LNCaP clone FGC (cell line): ENCODE results near the gene RNF5.

Experiments
- DNase-seq: peaks from one replicate; pipeline ENCODE4 v3.0.0-alpha.2; 2011; ENCODE audit warnings: low read depth
- H3K4me3 ChIP-seq: 2 replicates; pipeline ENCODE4 v1.5.1; 2011; ENCODE audit warnings: mild to moderate bottlenecking, low read depth, low read length, control low read depth
- TF ChIP-seq, protein P1 (sequence below): IDR thresholded peaks from 2 replicates; pipeline ENCODE4 v1.5.1; 2012; ENCODE audit warnings: mild to moderate bottlenecking; ENCODE audit not compliant: control insufficient read depth, insufficient read depth; ENCODE audit errors: extremely low read depth

Gene RNF5

DNA sequence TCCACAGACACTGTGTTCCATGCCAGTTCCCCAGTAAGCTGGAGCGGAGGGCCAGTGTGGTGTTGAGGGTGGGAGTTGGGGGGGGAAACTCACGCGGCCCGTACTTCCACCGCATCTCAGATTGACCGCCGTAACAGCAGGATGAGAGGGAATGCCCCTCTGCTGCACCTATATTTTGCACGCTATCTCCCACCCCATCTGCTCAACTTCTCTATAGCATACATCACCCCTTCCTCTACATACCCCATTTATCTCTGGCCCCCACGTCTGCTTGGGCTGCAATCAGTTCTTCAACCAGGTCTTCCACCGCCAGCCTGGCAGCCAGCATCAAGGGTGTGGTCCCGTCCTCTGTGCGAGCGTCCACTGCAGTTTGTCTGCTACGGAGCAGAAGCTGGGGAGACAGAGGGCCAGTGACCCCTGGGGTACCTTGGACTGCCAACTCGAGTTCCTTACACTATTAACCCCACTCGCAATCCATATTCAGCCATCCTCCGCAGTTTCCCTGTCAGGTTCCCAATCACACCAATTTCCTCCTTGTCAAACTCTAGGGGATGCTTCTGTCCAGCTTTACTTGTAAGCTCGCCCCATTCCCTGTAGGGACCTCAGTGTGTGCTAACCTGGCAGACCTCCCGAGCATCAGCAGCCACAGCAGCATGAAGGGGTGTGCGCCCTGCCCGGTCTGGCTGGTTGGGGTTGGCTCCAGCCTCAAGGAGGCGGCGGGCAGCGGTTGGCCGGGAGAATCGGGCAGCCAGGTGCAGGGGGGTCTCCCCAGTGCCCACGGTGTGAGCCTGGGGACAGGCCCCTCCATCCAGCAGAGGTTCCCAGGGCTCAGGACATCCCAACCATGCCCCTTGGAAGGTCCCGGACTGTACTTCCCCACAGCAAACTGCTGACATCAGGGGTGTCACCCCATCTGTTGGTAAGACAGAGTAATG, 18.7 kb downstream of the RNF5 start:
- H3K4me3 ChIP-seq, result peak overlapping the region; percentile 89
- no peak for DNase-seq
- TF ChIP-seq, protein P1, sequence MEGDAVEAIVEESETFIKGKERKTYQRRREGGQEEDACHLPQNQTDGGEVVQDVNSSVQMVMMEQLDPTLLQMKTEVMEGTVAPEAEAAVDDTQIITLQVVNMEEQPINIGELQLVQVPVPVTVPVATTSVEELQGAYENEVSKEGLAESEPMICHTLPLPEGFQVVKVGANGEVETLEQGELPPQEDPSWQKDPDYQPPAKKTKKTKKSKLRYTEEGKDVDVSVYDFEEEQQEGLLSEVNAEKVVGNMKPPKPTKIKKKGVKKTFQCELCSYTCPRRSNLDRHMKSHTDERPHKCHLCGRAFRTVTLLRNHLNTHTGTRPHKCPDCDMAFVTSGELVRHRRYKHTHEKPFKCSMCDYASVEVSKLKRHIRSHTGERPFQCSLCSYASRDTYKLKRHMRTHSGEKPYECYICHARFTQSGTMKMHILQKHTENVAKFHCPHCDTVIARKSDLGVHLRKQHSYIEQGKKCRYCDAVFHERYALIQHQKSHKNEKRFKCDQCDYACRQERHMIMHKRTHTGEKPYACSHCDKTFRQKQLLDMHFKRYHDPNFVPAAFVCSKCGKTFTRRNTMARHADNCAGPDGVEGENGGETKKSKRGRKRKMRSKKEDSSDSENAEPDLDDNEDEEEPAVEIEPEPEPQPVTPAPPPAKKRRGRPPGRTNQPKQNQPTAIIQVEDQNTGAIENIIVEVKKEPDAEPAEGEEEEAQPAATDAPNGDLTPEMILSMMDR, result no peak

DNA sequence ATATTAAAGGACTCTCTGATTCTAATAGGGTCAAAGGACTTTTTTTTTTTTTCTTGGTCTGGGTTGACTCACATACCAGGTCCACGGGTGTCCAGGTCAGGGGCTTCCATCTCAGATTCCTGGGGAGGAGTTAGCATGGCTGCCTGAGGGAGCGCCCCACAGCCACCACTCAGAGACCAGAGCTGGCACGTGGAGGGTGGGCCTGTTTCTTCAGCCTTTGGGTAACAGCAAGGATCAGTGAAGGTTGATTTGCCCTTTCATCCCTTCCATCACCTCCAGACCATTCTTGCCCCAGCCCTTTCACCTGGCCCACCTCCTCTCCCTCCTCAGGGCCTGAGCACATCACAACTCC, 20.1 kb downstream of the RNF5 start:
- DNase-seq, result no peak
- no peak overlapping the region for H3K4me3 ChIP-seq
- TF ChIP-seq, protein P1, result no peak

DNA sequence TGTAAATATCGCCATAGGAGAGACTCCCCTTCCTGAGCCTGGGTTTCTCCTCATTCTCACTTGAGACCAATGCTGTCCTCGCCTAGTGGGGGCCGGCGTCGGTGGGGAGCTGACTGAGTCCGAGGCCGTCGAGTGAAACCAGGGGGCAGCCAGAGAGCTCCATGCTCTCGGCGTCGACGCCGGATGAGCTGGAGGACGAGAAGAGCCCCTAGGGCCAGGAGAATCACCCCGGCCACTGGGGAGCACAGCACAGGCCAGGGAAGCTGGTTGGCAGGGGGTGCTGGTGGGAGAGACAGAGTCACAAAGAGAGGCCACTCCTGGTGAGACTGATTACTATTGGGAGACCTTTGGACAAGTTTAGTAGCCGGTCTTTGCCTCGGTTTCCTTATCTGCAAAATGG, 20.7 kb downstream of the RNF5 start:
- H3K4me3 ChIP-seq, result no peak overlapping the region
- TF ChIP-seq, protein P1, result no peak
- no peak for DNase-seq

DNA sequence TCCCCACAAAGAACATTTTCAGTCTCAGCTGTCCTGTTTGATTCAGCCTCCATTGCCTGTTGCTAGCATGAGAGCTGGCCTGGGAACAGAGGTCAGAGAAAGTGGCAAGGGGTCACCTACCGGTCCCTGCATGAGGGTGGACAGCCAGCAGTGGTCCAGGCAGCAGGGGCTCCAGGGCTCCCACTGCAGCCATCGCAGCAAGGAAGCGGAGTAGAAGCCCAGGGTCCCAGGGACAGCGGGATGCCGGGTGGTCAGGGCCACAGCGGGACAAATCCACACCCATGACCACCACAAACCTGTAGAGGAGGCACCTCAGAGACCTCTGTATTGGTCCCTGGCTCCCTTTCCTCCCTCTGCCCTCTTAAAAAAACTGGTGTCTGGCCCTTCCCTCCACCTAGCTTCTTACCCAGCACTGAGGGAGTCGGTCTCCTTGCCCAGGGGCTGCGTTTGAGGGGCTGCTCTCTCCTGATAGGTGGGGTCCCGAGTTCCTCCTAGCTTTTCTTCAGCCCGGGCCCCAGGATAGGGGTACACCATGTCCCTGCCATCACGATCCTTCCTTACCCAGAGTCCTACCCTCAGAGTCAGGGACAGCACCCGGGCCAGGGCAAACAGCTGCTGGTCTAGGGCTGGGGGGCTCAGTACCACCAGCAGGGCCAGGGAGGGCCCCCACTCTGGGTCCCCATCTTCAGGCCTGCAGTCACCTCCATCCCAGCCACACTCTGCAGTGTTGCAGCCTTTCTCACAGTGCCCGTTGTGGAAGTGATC, 22.7 kb downstream of the RNF5 start:
- TF ChIP-seq, protein P1, result no peak
- no peak for DNase-seq
- no peak overlapping the region for H3K4me3 ChIP-seq

DNA sequence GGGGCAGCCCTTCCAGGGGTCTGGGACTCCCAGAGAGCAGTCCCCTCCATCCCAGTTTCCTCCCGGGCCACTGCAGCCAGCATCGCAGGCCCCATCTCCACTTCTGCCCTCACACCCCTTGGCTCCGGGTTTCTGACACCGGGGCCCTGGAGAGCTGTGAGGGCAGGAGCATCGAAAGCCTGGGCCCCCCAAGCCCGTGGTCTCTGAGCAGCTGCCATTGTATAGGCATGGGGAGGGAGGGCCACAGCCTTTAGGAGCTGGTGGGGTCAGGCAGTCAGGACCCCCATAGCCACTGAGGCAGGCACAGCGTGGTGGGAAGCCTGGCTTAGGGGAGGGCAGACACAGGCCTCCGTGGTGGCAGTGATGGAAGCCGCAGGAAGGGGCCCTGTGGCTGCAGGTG, 24.0 kb downstream of the RNF5 start:
- TF ChIP-seq, protein P1, result no peak
- no peak for DNase-seq
- no peak overlapping the region for H3K4me3 ChIP-seq

DNA sequence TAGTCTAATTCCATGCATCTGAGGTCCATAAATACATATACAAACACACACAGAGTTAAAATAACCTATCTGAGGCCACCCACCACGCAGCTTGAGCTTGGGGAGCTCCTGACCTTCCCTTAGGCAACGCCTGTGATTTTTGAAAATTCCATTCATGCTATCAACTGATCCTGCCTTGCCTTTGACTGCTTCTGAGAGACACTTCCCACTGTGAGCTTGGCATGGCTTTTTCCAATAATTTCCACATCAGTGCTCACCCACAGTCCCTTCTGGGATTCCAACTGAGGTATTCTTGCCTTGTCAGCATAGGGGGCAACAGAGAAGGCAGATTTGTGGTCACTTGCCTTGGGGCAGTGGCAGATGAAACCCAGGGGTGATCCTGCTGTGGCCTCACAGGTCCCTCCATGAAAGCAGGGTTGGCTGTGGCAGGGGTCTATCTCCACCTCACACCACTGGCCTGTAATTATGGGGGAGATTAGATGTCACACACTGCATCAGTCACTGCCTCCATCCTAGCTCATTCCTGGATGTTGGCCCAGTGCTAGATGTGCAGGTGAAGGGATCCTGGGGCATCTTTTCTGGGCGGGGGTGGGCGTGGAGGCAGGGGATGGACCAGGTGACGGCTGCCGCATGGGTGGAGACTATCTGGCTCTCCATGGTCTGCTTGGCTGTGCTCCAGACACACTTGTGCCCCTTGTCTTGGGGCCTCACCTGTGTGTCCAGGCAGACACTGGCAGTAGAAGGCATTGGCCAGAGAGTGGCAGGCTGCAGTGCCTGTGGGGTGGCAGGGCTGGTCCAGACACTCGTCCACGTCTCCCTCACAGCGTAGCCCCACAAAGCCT, 25.4 kb downstream of the RNF5 start:
- no peak for DNase-seq

More for the DNA sequence above, 25.4 kb downstream of the RNF5 start:
- TF ChIP-seq, protein P1, result no peak
- no peak overlapping the region for H3K4me3 ChIP-seq
